Measurements from ENCODE around the gene SLC39A10.
"Not testable (repeated sequence)": the region's sequence is repeated elsewhere in the genome, so short reads cannot be mapped to it uniquely, and the experiment has no call there.

DNA sequence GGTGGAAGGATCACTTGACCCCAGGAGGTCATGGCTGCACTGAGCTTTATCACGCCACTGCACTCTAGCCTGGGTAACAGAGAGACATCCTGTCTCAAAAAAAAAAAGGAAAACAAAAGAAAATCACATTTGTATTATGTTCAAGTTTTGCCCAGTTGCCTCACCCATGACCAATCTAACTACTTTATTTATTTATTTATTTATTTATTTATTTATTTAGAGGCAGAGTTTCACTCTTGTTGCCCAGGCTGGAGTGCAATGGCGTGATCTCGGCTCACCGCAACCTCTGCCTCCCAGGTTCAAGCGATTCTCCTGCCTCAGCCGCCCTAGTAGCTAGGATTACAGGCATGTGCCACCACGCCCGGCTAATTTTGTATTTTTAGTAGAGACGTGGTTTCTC is 12.3 kb upstream of the SLC39A10 start:
- TF ChIP-seq, protein P1, sequence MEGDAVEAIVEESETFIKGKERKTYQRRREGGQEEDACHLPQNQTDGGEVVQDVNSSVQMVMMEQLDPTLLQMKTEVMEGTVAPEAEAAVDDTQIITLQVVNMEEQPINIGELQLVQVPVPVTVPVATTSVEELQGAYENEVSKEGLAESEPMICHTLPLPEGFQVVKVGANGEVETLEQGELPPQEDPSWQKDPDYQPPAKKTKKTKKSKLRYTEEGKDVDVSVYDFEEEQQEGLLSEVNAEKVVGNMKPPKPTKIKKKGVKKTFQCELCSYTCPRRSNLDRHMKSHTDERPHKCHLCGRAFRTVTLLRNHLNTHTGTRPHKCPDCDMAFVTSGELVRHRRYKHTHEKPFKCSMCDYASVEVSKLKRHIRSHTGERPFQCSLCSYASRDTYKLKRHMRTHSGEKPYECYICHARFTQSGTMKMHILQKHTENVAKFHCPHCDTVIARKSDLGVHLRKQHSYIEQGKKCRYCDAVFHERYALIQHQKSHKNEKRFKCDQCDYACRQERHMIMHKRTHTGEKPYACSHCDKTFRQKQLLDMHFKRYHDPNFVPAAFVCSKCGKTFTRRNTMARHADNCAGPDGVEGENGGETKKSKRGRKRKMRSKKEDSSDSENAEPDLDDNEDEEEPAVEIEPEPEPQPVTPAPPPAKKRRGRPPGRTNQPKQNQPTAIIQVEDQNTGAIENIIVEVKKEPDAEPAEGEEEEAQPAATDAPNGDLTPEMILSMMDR (IDR thresholded peaks at IDR 0.05), result not testable (repeated sequence)
- not testable (repeated sequence) for TF ChIP-seq POLR2A, POLR2AphosphoS5 (IDR thresholded peaks at IDR 0.05)
